K562 (cell line): ENCODE results near the gene ABCA10. TPM values are rescaled to one million over a fixed set of nuclear protein-coding genes. Genes with fewer than 3 reads are reported as not detected.

ENCODE experiments used
- BCLAF1 ChIP-seq, 2 experiments: fragments of 450-650 bp in 1 of 2; IDR thresholded peaks; 2 replicates each; pipeline ENCODE4 v1.6.1; 2011 to 2017; ENCODE audit warnings: low read depth in 2 of 2, antibody characterized with exemption in 1 of 2, borderline replicate concordance in 1 of 2, low read length in 1 of 2, mild to moderate bottlenecking in 1 of 2, mixed read lengths in 1 of 2; ENCODE audit not compliant: control insufficient read depth in 1 of 2
- CHCHD3 ChIP-seq: fragments of 250-450 bp; sonication (Bioruptor Pico); IDR thresholded peaks from 2 replicates; pipeline ENCODE4 v2.1.2; 2022; ENCODE audit warnings: mild to moderate bottlenecking
- FOXA1 ChIP-seq: fragments of 450-650 bp; IDR thresholded peaks from 2 replicates; pipeline ENCODE4 v1.6.1; 2016; ENCODE audit warnings: mild to moderate bottlenecking, borderline replicate concordance
- HBP1 ChIP-seq: fragments of 450-650 bp; formaldehyde crosslinking; IDR thresholded peaks from 2 replicates; pipeline ENCODE4 v1.4.0; 2022; ENCODE audit warnings: missing genetic modification characterization
- HDAC1 ChIP-seq, 2 experiments: fragments of 450-650 bp; IDR thresholded peaks; 2 replicates each; pipeline ENCODE4 v1.6.1; 2016 to 2017; ENCODE audit warnings: inconsistent platforms in 1 of 2, mild to moderate bottlenecking in 1 of 2, moderate library complexity in 1 of 2
- HES1 ChIP-seq: fragments of 450-650 bp; IDR thresholded peaks from 2 replicates; pipeline ENCODE4 v1.6.1; 2016; ENCODE audit warnings: low read depth, mild to moderate bottlenecking, moderate library complexity
- HNRNPLL ChIP-seq: fragments of 200-400 bp; formaldehyde crosslinking; IDR thresholded peaks from 2 replicates; pipeline ENCODE4 v1.6.1; 2017; ENCODE audit warnings: low read length, low read depth, mild to moderate bottlenecking; ENCODE audit not compliant: poor library complexity, severe bottlenecking
- L3MBTL2 ChIP-seq: fragments of 450-650 bp; IDR thresholded peaks from 2 replicates; pipeline ENCODE4 v1.6.1; 2016; ENCODE audit warnings: mild to moderate bottlenecking, moderate library complexity
- LEF1 ChIP-seq: fragments of 450-650 bp; IDR thresholded peaks from 2 replicates; pipeline ENCODE4 v1.6.1; 2016; ENCODE audit warnings: mild to moderate bottlenecking
- MCM3 ChIP-seq: fragments of 450-650 bp; IDR thresholded peaks from 2 replicates; pipeline ENCODE4 v1.6.1; 2016
- NRF1 ChIP-seq, 2 experiments: fragments of 450-650 bp; IDR thresholded peaks in 1 of 2; conservative IDR thresholded peaks in 1 of 2; 2 replicates each; pipeline ENCODE4 v1.6.1; 2014; ENCODE audit warnings: mild to moderate bottlenecking in 2 of 2
- RFX5 ChIP-seq: IDR thresholded peaks from 2 replicates; pipeline ENCODE4 v1.6.1; 2011; ENCODE audit warnings: low read depth, mild to moderate bottlenecking, improper control_type of control experiment, low read length
- SOX6 ChIP-seq: fragments of 450-650 bp; IDR thresholded peaks from 2 replicates; pipeline ENCODE4 v1.6.1; 2014; ENCODE audit warnings: mild to moderate bottlenecking
- TCF7 ChIP-seq: sonication (generic); IDR thresholded peaks from 2 replicates; pipeline ENCODE4 v1.6.1; 2016; ENCODE audit warnings: antibody characterized with exemption, borderline replicate concordance
- TCF7L2 ChIP-seq: fragments of 150-350 bp; IDR thresholded peaks from 2 replicates; pipeline ENCODE4 v1.6.1; 2016; ENCODE audit warnings: low read depth, mild to moderate bottlenecking, low read length, moderate library complexity
- WHSC1 ChIP-seq: IDR thresholded peaks from one replicate; pipeline ENCODE4 v1.6.1; 2012; ENCODE audit warnings: low read length, control low read depth, inconsistent platforms
- ZBTB26 ChIP-seq: fragments of 450-650 bp; formaldehyde crosslinking; IDR thresholded peaks from 2 replicates; pipeline ENCODE4 v1.4.0; 2022; ENCODE audit warnings: missing genetic modification characterization
- ZNF239 ChIP-seq: fragments of 250-450 bp; sonication (Bioruptor Pico); IDR thresholded peaks from 2 replicates; pipeline ENCODE4 v1.4.0; 2020; ENCODE audit warnings: mild to moderate bottlenecking
- ZNF311 ChIP-seq: fragments of 250-450 bp; sonication (Bioruptor Pico); IDR thresholded peaks from 2 replicates; pipeline ENCODE4 v1.4.0; 2020; ENCODE audit warnings: mild to moderate bottlenecking, moderate library complexity
- ZNF408 ChIP-seq: fragments of 250-450 bp; sonication (Bioruptor Pico); IDR thresholded peaks from 2 replicates; pipeline ENCODE4 v1.4.0; 2020; ENCODE audit warnings: low read depth, mild to moderate bottlenecking, moderate library complexity
- ZNF444 ChIP-seq: fragments of 250-450 bp; sonication (Bioruptor Pico); IDR thresholded peaks from 2 replicates; pipeline ENCODE4 v1.4.0; 2020; ENCODE audit warnings: mild to moderate bottlenecking, moderate library complexity
- polyA plus RNA-seq, 8 experiments: library from polyadenylated mRNA; depleted of rRNA in 4 of 8; stranded (reverse) in 5 of 8; unstranded in 3 of 8; fragments of >200 nt; fragmentation: Nextera tagmentation in 2 of 8; fragmentation: Illumina TruSeq in 1 of 8; extraction: Ambion mirVana in 2 of 8; extraction: Trizol in 1 of 8; gene quantifications; 2 replicates each; pipeline versions ENCODE4 v1.2.1 to v1.2.3, GENCODE V29; 2011 to 2014; ENCODE audit warnings: inconsistent platforms in 1 of 8, missing spikeins in 1 of 8
- total RNA-seq, 7 experiments: library from RNA; depleted of rRNA in 6 of 7; stranded (reverse); fragments of >200 nt in 6 of 7; fragmentation: Illumina TruSeq in 2 of 7; extraction: Trizol in 2 of 7; gene quantifications; 2 replicates each; pipeline versions ENCODE4 v1.2.1 to v1.2.3, GENCODE V29; 2011 to 2021; ENCODE audit warnings: low replicate concordance in 1 of 7

ABCA10 gene
- total and polyA plus RNA-seq, 9 of the 15 experiments (the other 6 are each of a cell fraction or from before 2014, with no cell fraction given): 0.04 to 0.45 (median 0.15) TPM; not detected in 1

- TF ChIP-seq NRF1 (conservative IDR thresholded peaks at IDR 0.05 in 1 of 2, IDR thresholded peaks at IDR 0.05 in 1 of 2) (peak in 1 of 2 experiments; percentile 41; a peak in 1 of 4 replicates), WHSC1 (no peak), LEF1 (0 out of 2 replicates have a peak, but pooled peaks have one; percentile 14), ZNF408 (CRISPR knock-in tag) (no peak), HBP1 (CRISPR knock-in tag) (no peak), SOX6 (peak; percentile 48; the same call in 1 of the 2 replicates), MCM3 (no peak), ZBTB26 (no peak), CHCHD3 (CRISPR knock-in tag) (no peak), BCLAF1 (IDR thresholded peaks at IDR 0.05; ENCODE audit: borderline replicate concordance in 1 of 2, control insufficient read depth in 1 of 2, low read depth in 2 of 2, low read length in 1 of 2) (no peak), TCF7 (no peak), ZNF311 (CRISPR knock-in tag) (no peak), HES1 (no peak), ZNF444 (CRISPR knock-in tag) (no peak), TCF7L2 (no peak), RFX5 (no peak), FOXA1 (no peak), HDAC1 (IDR thresholded peaks at IDR 0.05) (peak in 1 of 2 experiments; percentile 41; a peak in 1 of 4 replicates), ZNF239 (CRISPR knock-in tag) (no peak), HNRNPLL (no peak), L3MBTL2 (peak; percentile 16; the same call in 1 of the 2 replicates)
These were observed 30.4 kb downstream of the ABCA10 start (continued) for GRCh38 chr17:69198238-69198637.
